ENCODE data around the gene GTF2F2.

DNA sequence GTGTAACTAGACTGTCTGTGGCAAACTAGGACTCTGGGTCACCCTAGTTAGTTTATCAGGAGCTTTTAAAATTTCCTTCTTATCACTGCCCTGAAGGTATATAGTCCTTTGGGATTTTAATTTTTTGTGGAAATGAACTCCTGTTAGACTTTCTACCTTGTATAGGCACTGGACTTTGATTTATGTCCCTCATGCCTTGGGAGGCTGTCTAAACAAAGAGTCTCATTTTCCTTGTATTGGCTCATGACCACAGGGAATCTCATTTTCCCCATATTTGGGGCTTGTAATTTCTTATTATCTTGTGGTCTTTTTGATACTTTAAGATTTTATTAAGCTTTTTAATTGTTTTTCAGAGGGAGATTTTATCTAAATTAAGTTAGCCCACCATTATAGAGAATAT, 59.1 kb downstream of the GTF2F2 start:
- TF ChIP-seq, protein P1, sequence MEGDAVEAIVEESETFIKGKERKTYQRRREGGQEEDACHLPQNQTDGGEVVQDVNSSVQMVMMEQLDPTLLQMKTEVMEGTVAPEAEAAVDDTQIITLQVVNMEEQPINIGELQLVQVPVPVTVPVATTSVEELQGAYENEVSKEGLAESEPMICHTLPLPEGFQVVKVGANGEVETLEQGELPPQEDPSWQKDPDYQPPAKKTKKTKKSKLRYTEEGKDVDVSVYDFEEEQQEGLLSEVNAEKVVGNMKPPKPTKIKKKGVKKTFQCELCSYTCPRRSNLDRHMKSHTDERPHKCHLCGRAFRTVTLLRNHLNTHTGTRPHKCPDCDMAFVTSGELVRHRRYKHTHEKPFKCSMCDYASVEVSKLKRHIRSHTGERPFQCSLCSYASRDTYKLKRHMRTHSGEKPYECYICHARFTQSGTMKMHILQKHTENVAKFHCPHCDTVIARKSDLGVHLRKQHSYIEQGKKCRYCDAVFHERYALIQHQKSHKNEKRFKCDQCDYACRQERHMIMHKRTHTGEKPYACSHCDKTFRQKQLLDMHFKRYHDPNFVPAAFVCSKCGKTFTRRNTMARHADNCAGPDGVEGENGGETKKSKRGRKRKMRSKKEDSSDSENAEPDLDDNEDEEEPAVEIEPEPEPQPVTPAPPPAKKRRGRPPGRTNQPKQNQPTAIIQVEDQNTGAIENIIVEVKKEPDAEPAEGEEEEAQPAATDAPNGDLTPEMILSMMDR (conservative IDR thresholded peaks at IDR 0.05; ENCODE audit: low read length): no peak
- TF ChIP-seq EZH2phosphoT487 (IDR thresholded peaks at IDR 0.05; ENCODE audit: borderline replicate concordance, low read depth, low read length): no peak
